Amygdala (tissue), 56 donors: ENCODE data around the gene AGAP6.
"Not testable (repeated sequence)": the region's sequence is repeated elsewhere in the genome, so short reads cannot be mapped to it uniquely, and the experiment has no call there.

Experiments
- DNase-seq, 56 donors: peaks; one replicate each; lab custom pipeline; 2025; lab: John Stamatoyannopoulos, UW

The AGAP6 gene

GRCh38 chr10:50024716-50025383 lies 36.6 kb downstream of the AGAP6 start:
- not testable (repeated sequence) for DNase-seq

DNA sequence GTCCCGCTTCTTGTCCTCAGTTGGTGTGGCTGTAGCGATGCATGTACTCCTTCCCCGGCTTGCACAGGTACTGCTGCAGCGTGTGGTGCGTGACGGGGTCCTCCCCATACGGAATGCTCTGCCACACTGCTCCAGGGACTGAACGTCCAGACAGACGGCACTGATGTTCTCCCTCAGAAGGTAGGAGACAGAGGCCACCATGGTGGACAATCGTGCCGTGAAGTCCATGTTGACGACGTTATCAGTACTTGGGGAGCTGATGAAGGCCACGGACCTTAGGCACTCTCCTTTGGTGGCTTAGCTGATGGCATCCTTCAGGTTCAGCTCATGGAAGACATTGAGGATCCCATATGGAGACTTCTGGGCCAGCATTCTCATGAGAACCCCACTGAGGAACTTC lies 37.4 kb downstream of the AGAP6 start:
- no peak for DNase-seq

- DNase-seq: no peak
These were observed 39.0 kb downstream of the AGAP6 start for GRCh38 chr10:50027195-50027594.

DNA sequence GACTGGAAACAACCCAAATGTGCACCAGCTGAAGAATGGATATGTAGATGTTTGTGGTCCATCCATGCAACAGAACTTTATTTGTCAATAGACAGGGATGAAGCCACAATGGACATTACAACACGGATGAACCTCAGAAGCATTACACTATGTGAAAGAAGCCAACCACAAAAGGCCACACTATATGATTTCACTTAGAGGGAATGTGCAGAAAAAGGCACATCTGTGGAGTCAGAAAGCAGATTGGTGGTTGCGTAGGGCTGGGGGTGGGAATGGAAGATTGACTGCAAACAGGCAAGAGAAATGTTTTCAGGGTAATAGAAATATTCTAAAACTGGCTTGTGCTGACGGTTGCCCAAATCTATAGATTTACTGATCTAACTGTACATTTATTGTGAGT lies 45.3 kb downstream of the AGAP6 start:
- no peak for DNase-seq

DNA sequence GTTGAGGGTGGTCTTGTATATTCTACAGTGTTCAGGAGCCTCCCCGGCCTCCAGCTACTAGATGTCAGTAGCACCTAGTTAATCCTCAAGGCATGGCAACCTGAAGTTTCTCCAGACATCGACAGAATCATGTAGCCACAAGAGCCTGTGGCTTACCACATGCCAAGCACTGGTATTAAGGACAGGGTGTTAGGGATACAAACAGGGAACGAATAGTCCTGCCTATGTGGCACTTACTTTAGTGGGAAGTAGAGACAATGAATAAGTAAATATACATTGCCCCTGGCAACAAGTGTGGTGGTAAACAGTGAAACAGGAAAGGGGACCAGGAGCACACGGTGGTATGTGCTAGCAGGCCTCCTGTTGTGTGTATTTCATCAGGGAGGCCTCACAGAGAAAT lies 47.1 kb downstream of the AGAP6 start:
- DNase-seq: not testable (repeated sequence)

DNA sequence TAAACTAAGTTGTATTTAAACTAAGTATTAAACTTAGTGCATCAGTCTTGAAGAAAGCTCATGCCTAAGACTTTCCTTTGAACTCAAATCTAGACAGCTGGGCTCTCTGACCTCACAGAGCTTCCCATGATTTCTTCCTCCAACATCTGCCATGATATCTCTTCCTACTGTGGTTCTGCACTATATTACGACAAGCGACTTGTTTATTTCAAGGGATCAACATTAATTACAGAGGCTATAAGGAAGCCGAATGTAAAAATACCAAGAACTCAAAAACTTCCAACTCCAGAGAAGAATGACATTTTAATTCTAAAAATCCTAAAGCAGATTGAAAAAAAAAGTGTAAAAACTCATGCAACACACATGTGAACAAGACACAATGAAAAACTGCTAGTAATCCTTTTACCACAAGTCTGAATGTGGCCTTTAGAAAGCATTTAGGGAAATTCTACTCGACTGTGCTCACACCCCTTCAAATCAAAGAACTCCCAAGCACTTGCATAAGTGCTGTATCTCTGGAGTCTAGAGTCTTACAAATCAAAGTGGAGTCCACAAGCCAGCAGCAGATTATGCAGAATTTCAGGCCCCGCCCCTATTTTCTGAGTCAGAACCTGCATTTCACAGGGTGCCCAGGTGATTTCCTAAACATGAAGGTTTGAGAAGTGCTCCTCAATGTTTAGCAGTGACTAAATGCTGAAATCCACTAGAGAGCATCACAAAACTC lies 56.9 kb downstream of the AGAP6 start:
- DNase-seq: no peak

- DNase-seq: not testable (repeated sequence)
These were observed 58.3 kb downstream of the AGAP6 start for GRCh38 chr10:50046457-50046856.

- not testable (repeated sequence) for DNase-seq
These were observed 59.4 kb downstream of the AGAP6 start for GRCh38 chr10:50047594-50047993.

DNA sequence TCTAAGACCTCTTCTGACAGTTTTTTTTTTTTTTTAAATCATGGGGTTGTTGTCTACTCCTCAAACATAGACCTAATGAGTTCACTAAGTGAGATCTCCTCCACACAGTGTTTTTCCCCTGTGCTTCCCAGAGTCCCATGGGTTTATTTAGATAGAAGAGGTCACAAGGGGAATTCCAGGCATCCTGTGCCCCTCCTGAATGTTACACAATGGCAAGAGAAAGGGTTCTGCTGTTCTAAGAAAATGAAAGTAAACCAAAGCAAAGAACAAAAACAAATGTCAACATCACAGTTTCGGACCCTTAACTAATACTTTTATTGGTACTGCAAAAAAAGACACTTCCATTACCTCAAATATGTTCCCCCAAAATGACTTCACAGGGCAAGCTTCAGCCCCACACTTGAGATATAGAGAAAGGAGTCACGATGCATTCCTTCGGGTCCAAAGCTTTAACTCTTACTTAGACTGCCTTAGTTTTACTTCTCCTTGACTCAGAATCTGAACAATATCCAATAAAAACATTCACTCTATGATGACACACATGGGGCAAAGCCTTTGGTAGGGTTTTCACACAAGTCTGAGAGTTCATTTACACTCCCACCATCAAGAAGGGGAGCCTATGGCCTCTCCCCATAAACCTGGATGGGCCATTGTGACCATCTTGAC lies 63.9 kb downstream of the AGAP6 start:
- DNase-seq: not testable (repeated sequence)

GRCh38 chr10:50052778-50053376 lies 64.7 kb downstream of the AGAP6 start:
- not testable (repeated sequence) for DNase-seq

GRCh38 chr10:50055494-50056292 lies 67.5 kb downstream of the AGAP6 start:
- not testable (repeated sequence) for DNase-seq

- DNase-seq: not testable (repeated sequence)
These were observed 68.4 kb downstream of the AGAP6 start for GRCh38 chr10:50056654-50057053.

GRCh38 chr10:50058727-50059126 lies 70.5 kb downstream of the AGAP6 start:
- not testable (repeated sequence) for DNase-seq

- not testable (repeated sequence) for DNase-seq
These were observed 71.7 kb downstream of the AGAP6 start for GRCh38 chr10:50059946-50060345.
